HepG2 (cell line): ENCODE data around the gene PCIF1. TPM values are rescaled to one million over a fixed set of nuclear protein-coding genes. Genes with fewer than 3 reads are reported as not detected.

ENCODE experiments used
- ARID5B ChIP-seq: IDR thresholded peaks from 2 replicates; pipeline ENCODE4 v1.4.0; 2020; ENCODE audit warnings: mild to moderate bottlenecking, missing genetic modification reagents
- FOSL2 ChIP-seq: sonication (generic); formaldehyde crosslinking; IDR thresholded peaks from 2 replicates; pipeline ENCODE4 v1.4.0; 2020; ENCODE audit warnings: missing genetic modification reagents
- FOXA1 ChIP-seq, 2 experiments: fragments of 450-650 bp in 1 of 2; sonication (generic) in 1 of 2; formaldehyde crosslinking in 1 of 2; IDR thresholded peaks; 2 replicates each; pipeline versions ENCODE4 v1.4.0 to v1.6.1; 2016 to 2020; ENCODE audit warnings: missing genetic modification reagents in 1 of 2
- FOXO1 ChIP-seq: sonication (generic); formaldehyde crosslinking; IDR thresholded peaks from 2 replicates; pipeline ENCODE4 v1.4.0; 2020; ENCODE audit warnings: missing genetic modification reagents
- GABPB1 ChIP-seq: IDR thresholded peaks from 2 replicates; pipeline ENCODE4 v1.6.1; 2016; ENCODE audit warnings: mild to moderate bottlenecking, missing genetic modification reagents, moderate library complexity, missing compliant biosample characterization
- ISL2 ChIP-seq: sonication (generic); formaldehyde crosslinking; IDR thresholded peaks from 2 replicates; pipeline ENCODE4 v1.5.0; 2020; ENCODE audit warnings: missing genetic modification reagents
- KDM5A ChIP-seq: fragments of 200-600 bp; sonication (generic); IDR thresholded peaks from 2 replicates; pipeline ENCODE4 v1.7.0; 2018; ENCODE audit warnings: antibody characterized with exemption, mild to moderate bottlenecking, low read length, borderline replicate concordance
- NBN ChIP-seq: fragments of 450-650 bp; conservative IDR thresholded peaks from 2 replicates; pipeline ENCODE4 v1.6.1; 2017
- NR2F2 ChIP-seq: IDR thresholded peaks from 2 replicates; pipeline ENCODE4 v1.6.1; 2012; ENCODE audit warnings: low read depth, inconsistent platforms, borderline replicate concordance
- PTBP1 ChIP-seq: fragments of 200-400 bp; formaldehyde crosslinking; IDR thresholded peaks from 2 replicates; pipeline ENCODE4 v1.6.1; 2018; ENCODE audit warnings: low read length, low read depth; ENCODE audit not compliant: poor library complexity, severe bottlenecking
- SP2 ChIP-seq: sonication (generic); formaldehyde crosslinking; IDR thresholded peaks from 2 replicates; pipeline ENCODE4 v1.5.1; 2020; ENCODE audit warnings: mild to moderate bottlenecking, missing genetic modification reagents
- SRSF4 ChIP-seq: fragments of 200-400 bp; formaldehyde crosslinking; IDR thresholded peaks from one replicate; pipeline ENCODE4 v1.6.1; 2018; ENCODE audit warnings: mild to moderate bottlenecking, low read depth, low read length, moderate library complexity; ENCODE audit not compliant: poor library complexity, severe bottlenecking
- TBP ChIP-seq: sonication (generic); formaldehyde crosslinking; IDR thresholded peaks from 2 replicates; pipeline ENCODE4 v1.5.0; 2020; ENCODE audit warnings: missing genetic modification reagents
- ZBTB7B ChIP-seq: sonication (generic); formaldehyde crosslinking; IDR thresholded peaks from 2 replicates; pipeline ENCODE4 v1.4.0; 2020; ENCODE audit warnings: missing genetic modification reagents
- ZKSCAN8 ChIP-seq: IDR thresholded peaks from 2 replicates; pipeline ENCODE4 v1.6.1; 2016; ENCODE audit warnings: borderline replicate concordance, missing genetic modification reagents, missing compliant biosample characterization
- ZMYM2 ChIP-seq: sonication (generic); formaldehyde crosslinking; IDR thresholded peaks from 2 replicates; pipeline ENCODE4 v1.8.0; 2022; ENCODE audit warnings: mild to moderate bottlenecking, missing genetic modification reagents
- ZNF235 ChIP-seq: sonication (generic); formaldehyde crosslinking; IDR thresholded peaks from 2 replicates; pipeline ENCODE4 v1.8.1; 2023; ENCODE audit warnings: mild to moderate bottlenecking, missing genetic modification reagents, borderline replicate concordance
- ZNF430 ChIP-seq: sonication (generic); formaldehyde crosslinking; IDR thresholded peaks from 2 replicates; pipeline ENCODE4 v1.9.0; 2021; ENCODE audit warnings: mild to moderate bottlenecking, missing genetic modification reagents
- ZNF772 ChIP-seq: sonication (generic); formaldehyde crosslinking; IDR thresholded peaks from 2 replicates; pipeline ENCODE4 v1.5.0; 2020; ENCODE audit warnings: mild to moderate bottlenecking, missing genetic modification reagents
- ZSCAN9 ChIP-seq: IDR thresholded peaks from 2 replicates; pipeline ENCODE4 v1.6.1; 2016; ENCODE audit warnings: borderline replicate concordance
- polyA plus RNA-seq, 8 experiments: library from polyadenylated mRNA; depleted of rRNA in 3 of 8; stranded (reverse) in 7 of 8; unstranded in 1 of 8; fragments of >200 nt; fragmentation: Illumina TruSeq in 4 of 8; extraction: Trizol in 4 of 8; gene quantifications; 2 replicates each; pipeline versions ENCODE4 v1.2.1 to v1.2.3, GENCODE V29; 2011 to 2016; ENCODE audit warnings: low read depth in 4 of 8, missing spikeins in 1 of 8, mixed read lengths in 1 of 8; ENCODE audit not compliant: insufficient read depth in 1 of 8
- total RNA-seq, 5 experiments: library from RNA; depleted of rRNA; stranded (reverse); fragments of >200 nt; fragmentation: Illumina TruSeq; extraction: Trizol; gene quantifications; 2 replicates each; pipeline ENCODE4 v1.2.3, GENCODE V29; 2016; ENCODE audit warnings: low read depth in 1 of 5
- TF ChIP-seq, protein P1 (sequence below): sonication (generic); formaldehyde crosslinking; IDR thresholded peaks from 2 replicates; pipeline ENCODE4 v1.8.1; 2022; ENCODE audit warnings: mild to moderate bottlenecking, missing genetic modification reagents
- TF ChIP-seq, protein P2 (sequence below): sonication (generic); formaldehyde crosslinking; IDR thresholded peaks from 2 replicates; pipeline ENCODE4 v1.4.0; 2020; ENCODE audit warnings: missing genetic modification reagents, low read depth, mild to moderate bottlenecking, borderline replicate concordance

PCIF1 gene
- total and polyA plus RNA-seq, 2 of the 13 experiments (the other 11 are each of a cell fraction or from before 2014, with no cell fraction given) = 20.9 to 24.4 TPM

- TF ChIP-seq NR2F2 = no peak; the same call in 1 of the 2 replicates
- TF ChIP-seq PTBP1 = no peak
- peak; percentile 37; the same call in 1 of the 2 replicates for TF ChIP-seq ARID5B
- TF ChIP-seq FOXO1 (CRISPR knock-in tag) = no peak; the same call in 1 of the 2 replicates
- no peak for TF ChIP-seq ZKSCAN8 (CRISPR knock-in tag)
- TF ChIP-seq ZMYM2 (CRISPR knock-in tag) = no peak
- TF ChIP-seq, protein P1, sequence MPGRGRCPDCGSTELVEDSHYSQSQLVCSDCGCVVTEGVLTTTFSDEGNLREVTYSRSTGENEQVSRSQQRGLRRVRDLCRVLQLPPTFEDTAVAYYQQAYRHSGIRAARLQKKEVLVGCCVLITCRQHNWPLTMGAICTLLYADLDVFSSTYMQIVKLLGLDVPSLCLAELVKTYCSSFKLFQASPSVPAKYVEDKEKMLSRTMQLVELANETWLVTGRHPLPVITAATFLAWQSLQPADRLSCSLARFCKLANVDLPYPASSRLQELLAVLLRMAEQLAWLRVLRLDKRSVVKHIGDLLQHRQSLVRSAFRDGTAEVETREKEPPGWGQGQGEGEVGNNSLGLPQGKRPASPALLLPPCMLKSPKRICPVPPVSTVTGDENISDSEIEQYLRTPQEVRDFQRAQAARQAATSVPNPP (CRISPR knock-in tag) = no peak
- TF ChIP-seq NBN = no peak
- peak; percentile 59; the same call in 1 of the 2 replicates for TF ChIP-seq FOSL2 (CRISPR knock-in tag)
- TF ChIP-seq KDM5A = 0 out of 2 replicates have a peak, but pooled peaks have one; percentile 45
- TF ChIP-seq TBP = no peak
- no peak; the same call in 1 of the 2 replicates for TF ChIP-seq ZSCAN9 (CRISPR knock-in tag)
- no peak for TF ChIP-seq SP2 (CRISPR knock-in tag)
- 0 out of 2 replicates have a peak, but pooled peaks have one; percentile 26 for TF ChIP-seq ISL2 (CRISPR knock-in tag)
- TF ChIP-seq, protein P2, sequence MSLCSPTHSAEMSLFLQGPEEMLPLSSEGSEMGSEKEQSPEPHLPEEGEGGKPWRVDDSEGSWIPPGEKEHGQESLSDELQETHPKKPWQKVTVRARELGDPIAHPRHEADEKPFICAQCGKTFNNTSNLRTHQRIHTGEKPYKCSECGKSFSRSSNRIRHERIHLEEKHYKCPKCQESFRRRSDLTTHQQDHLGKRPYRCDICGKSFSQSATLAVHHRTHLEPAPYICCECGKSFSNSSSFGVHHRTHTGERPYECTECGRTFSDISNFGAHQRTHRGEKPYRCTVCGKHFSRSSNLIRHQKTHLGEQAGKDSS (CRISPR knock-in tag) = peak; percentile 59; the same call in 1 of the 2 replicates
- no peak for TF ChIP-seq FOXA1 (IDR thresholded peaks at IDR 0.05)
- no peak for TF ChIP-seq FOXA1 (CRISPR knock-in tag; IDR thresholded peaks at IDR 0.05)
- TF ChIP-seq ZNF772 (CRISPR knock-in tag) = peak; percentile 84
- no peak; the same call in 1 of the 2 replicates for TF ChIP-seq ZBTB7B (CRISPR knock-in tag)
- TF ChIP-seq ZNF235 (CRISPR knock-in tag) = no peak; the same call in 1 of the 2 replicates
- peak; percentile 77; the same call in 1 of the 2 replicates for TF ChIP-seq ZNF430 (CRISPR knock-in tag)
- no peak for TF ChIP-seq SRSF4
- TF ChIP-seq GABPB1 = no peak; the same call in 1 of the 2 replicates
Observed at GRCh38 chr20:45933266-45934045, 1.0 kb upstream of the PCIF1 start (continued).
